SKM-1 treated with dmso at 0.1 percent for 144 hours (cell line): ENCODE data around the gene NBAS.

Source experiments
- DNase-seq: peaks from one replicate; lab custom pipeline; 2025; ENCODE audit not compliant: unreplicated experiment; lab: John Stamatoyannopoulos, UW

The NBAS gene

GRCh38 chr2:15181092-15181745 lies 379.9 kb downstream of the NBAS start:
- DNase-seq = no peak

GRCh38 chr2:15180379-15180778 lies 380.8 kb downstream of the NBAS start:
- DNase-seq = no peak

GRCh38 chr2:15178946-15179345 lies 382.2 kb downstream of the NBAS start:
- DNase-seq = no peak

GRCh38 chr2:15177103-15177502 lies 384.0 kb downstream of the NBAS start:
- DNase-seq = no peak

- no peak for DNase-seq
Measured at GRCh38 chr2:15176604-15177003, 384.5 kb downstream of the NBAS start.

- DNase-seq = no peak
Measured at GRCh38 chr2:15174567-15174966, 386.6 kb downstream of the NBAS start.

GRCh38 chr2:15173501-15173900 lies 387.6 kb downstream of the NBAS start:
- no peak for DNase-seq

GRCh38 chr2:15172825-15173224 lies 388.3 kb downstream of the NBAS start:
- DNase-seq = no peak

GRCh38 chr2:15170070-15170775 lies 390.9 kb downstream of the NBAS start:
- DNase-seq = no peak

GRCh38 chr2:15169326-15170069 lies 391.6 kb downstream of the NBAS start:
- no peak for DNase-seq

GRCh38 chr2:15168116-15168515 lies 393.0 kb downstream of the NBAS start:
- DNase-seq = no peak

GRCh38 chr2:15166878-15167277 lies 394.3 kb downstream of the NBAS start:
- DNase-seq = no peak

GRCh38 chr2:15163326-15163725 lies 397.8 kb downstream of the NBAS start:
- DNase-seq = no peak

- no peak for DNase-seq
Measured at GRCh38 chr2:15162620-15163019, 398.5 kb downstream of the NBAS start.

- DNase-seq = no peak
Measured at GRCh38 chr2:15160201-15160991, 400.7 kb downstream of the NBAS start.

GRCh38 chr2:15159751-15160177 lies 401.4 kb downstream of the NBAS start:
- peak; percentile 5 for DNase-seq

GRCh38 chr2:15159206-15159605 lies 401.9 kb downstream of the NBAS start:
- no peak for DNase-seq

GRCh38 chr2:15158532-15158931 lies 402.6 kb downstream of the NBAS start:
- DNase-seq = no peak

GRCh38 chr2:15158100-15158499 lies 403.0 kb downstream of the NBAS start:
- DNase-seq = no peak

- DNase-seq = no peak
Measured at GRCh38 chr2:15155959-15156574, 405.1 kb downstream of the NBAS start.

- no peak for DNase-seq
Measured at GRCh38 chr2:15154297-15154696, 406.8 kb downstream of the NBAS start.
